Ecto neural progenitor cell (in vitro differentiated cells): ENCODE measurements around the gene FTSJ3.

Experiments
- DNase-seq: peaks from one replicate; pipeline ENCODE4 v3.0.0-alpha.2; 2018; ENCODE audit warnings: low spot score

Gene FTSJ3

GRCh38 chr17:63786117-63786516 is 41.3 kb downstream of the FTSJ3 start:
- DNase-seq: no peak

- DNase-seq: no peak
Observed at GRCh38 chr17:63785556-63785955, 41.9 kb downstream of the FTSJ3 start.

GRCh38 chr17:63783522-63783921 is 43.9 kb downstream of the FTSJ3 start:
- DNase-seq: no peak

- DNase-seq: no peak
Observed at GRCh38 chr17:63780928-63781327, 46.5 kb downstream of the FTSJ3 start.

GRCh38 chr17:63780507-63780906 is 47.0 kb downstream of the FTSJ3 start:
- DNase-seq: no peak

- no peak for DNase-seq
Observed at GRCh38 chr17:63775420-63775819, 52.0 kb downstream of the FTSJ3 start.

GRCh38 chr17:63774969-63775265 is 52.5 kb downstream of the FTSJ3 start:
- no peak for DNase-seq

- peak; percentile 98 for DNase-seq
Observed at GRCh38 chr17:63774141-63774968, 53.1 kb downstream of the FTSJ3 start, which contains the start of gene DDX42. Gene DDX42 (plus strand): TSS chr17:63774170. CDS start chr17:63787050, 12,880 bp downstream.

- peak; percentile 100 for DNase-seq
Observed at GRCh38 chr17:63773272-63774140, 54.0 kb downstream of the FTSJ3 start, which contains the start of gene CCDC47. Gene CCDC47 (minus strand): TSS chr17:63773597. CDS start chr17:63766175, 7,422 bp downstream.

- DNase-seq: no peak
Observed at GRCh38 chr17:63772801-63773271, 54.6 kb downstream of the FTSJ3 start.
